Esophagus squamous epithelium (tissue), 5 donors: Measurements from ENCODE around the gene MICAL3. TPM values are rescaled to one million over a fixed set of nuclear protein-coding genes. Genes with fewer than 3 reads are reported as not detected.
"Not testable (repeated sequence)": the region's sequence is repeated elsewhere in the genome, so short reads cannot be mapped to it uniquely, and the experiment has no call there.

Experiments used
- DNase-seq: peaks from one replicate; lab custom pipeline; 2025; lab: John Stamatoyannopoulos, UW
- H3K27ac ChIP-seq, 4 donors: fragments of 200-600 bp; sonication (generic); one replicate each; pipeline ENCODE4 v1.5.1; 2016 to 2019; ENCODE audit warnings: mild to moderate bottlenecking in 1 of 4
- H3K27me3 ChIP-seq, 4 donors: fragments of 200-600 bp; sonication (generic); 1 replicate in 3 of 4; 2 replicates in 1 of 4; pipeline versions ENCODE4 v1.5.1 to v1.6.0; 2017 to 2021; ENCODE audit warnings: antibody characterized with exemption in 1 of 4
- H3K36me3 ChIP-seq, 3 donors: fragments of 200-600 bp; sonication (generic); one replicate each; pipeline ENCODE4 v1.5.1; 2016 to 2019
- H3K4me1 ChIP-seq, 3 donors: fragments of 200-600 bp; sonication (generic); one replicate each; pipeline ENCODE4 v1.5.1; 2017 to 2019
- H3K4me3 ChIP-seq, 4 donors: fragments of 200-600 bp; sonication (generic); 1 replicate in 3 of 4; 2 replicates in 1 of 4; pipeline ENCODE4 v1.5.1; 2016 to 2019; ENCODE audit warnings: mild to moderate bottlenecking in 2 of 4, moderate library complexity in 1 of 4
- H3K9me3 ChIP-seq, 3 donors: fragments of 200-600 bp; sonication (generic); one replicate each; pipeline ENCODE4 v1.5.1; 2016 to 2019
- CTCF ChIP-seq, 6 experiments: fragments of 450-650 bp in 4 of 6; fragments of 200-600 bp in 2 of 6; sonication (generic) in 2 of 6; IDR thresholded peaks; one replicate each; pipeline ENCODE4 v1.5.1; 2016 to 2019; ENCODE audit warnings: antibody characterized with exemption in 6 of 6, mild to moderate bottlenecking in 4 of 6, moderate library complexity in 4 of 6
- POLR2A ChIP-seq, 4 donors: fragments of 450-650 bp; IDR thresholded peaks; one replicate each; pipeline ENCODE4 v1.6.1; 2017; ENCODE audit warnings: antibody characterized with exemption in 4 of 4, mild to moderate bottlenecking in 4 of 4, moderate library complexity in 3 of 4
- WGBS, 2 donors: methylation state at CpG; one replicate each; pipeline ENCODE4 v1.1.5; 2018; 5-methylcytosine and 5-hydroxymethylcytosine counted together
- intact Hi-C: fragments of 100-400 bp; cut with DNase I; formaldehyde crosslinking; loops from one replicate; pipeline ENCODE4 v1.15.0; 2022
- total RNA-seq, 4 donors: library from RNA; depleted of rRNA; stranded (reverse); fragments of >200 nt; gene quantifications; one replicate each; pipeline ENCODE4 v1.1.0, GENCODE V29; 2016
- donor health status: DM: yes; HTN: yes; CAD: no.

The MICAL3 gene
- total RNA-seq, 4 donors from 2014 or later: 11.2 to 30.9 (median 15.9) TPM

DNA sequence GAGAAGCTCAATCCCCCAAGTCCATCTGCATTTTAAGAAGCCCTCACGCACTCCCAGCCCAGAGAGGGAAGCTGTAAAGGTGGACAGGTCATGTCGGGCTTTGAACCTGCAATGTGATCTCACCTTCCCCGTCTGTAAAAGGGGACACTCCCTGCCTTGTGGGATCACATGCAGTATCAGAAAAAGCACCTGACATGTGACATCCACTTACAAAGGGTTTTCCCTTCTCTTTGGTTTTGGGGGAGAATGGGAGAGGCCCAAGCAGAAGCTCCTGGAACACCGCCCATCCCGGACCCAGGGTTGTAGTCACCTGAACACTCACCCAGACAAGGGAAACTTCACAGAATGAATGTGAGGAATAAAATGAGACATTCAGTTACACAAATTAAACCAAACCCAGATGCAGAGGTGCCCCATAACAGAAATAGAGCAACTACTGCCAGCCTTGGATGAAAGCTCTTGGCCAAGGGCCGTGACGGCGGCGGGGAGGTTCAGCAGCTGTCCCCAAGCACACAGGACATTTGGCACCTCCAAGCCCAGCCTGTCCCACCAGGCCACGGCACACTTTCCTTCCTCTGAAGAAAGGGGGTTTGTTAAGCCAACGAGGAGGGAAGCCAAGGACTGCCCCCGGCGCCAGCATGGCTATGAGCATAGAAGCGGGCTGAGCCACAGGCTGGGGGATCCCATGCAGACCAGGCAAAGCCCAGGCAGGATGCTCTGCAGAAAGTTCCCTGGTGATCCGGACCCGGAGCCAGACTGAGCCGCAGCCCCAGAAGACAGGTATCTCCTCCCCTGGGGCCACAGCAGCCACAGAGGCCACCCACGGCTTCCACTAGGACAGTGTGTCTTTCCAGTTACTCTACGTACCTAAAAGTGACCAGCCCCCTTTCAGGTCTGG, 253.9 kb downstream of the MICAL3 start:
- H3K4me1 ChIP-seq: peaks cover 14 to 60% (median 25%) of the 10 kb centered on the region in 3 donors
- no peak overlapping the region for H3K4me3 ChIP-seq
- no peaks in the 10 kb centered on the region for H3K36me3 ChIP-seq
- DNase-seq: no peak
- intact Hi-C loops: no loop called here
- TF ChIP-seq CTCF (IDR thresholded peaks at IDR 0.05) (no peak), POLR2A (IDR thresholded peaks at IDR 0.05) (no peak)
- no peaks in the 10 kb centered on the region for H3K9me3 ChIP-seq
- 89 to 90% methylated on average over 12 to 13 of the region's 19 CpGs for WGBS, 2 donors
- H3K27ac ChIP-seq: no peak overlapping the region
- H3K27me3 ChIP-seq: no peaks in the 10 kb centered on the region

DNA sequence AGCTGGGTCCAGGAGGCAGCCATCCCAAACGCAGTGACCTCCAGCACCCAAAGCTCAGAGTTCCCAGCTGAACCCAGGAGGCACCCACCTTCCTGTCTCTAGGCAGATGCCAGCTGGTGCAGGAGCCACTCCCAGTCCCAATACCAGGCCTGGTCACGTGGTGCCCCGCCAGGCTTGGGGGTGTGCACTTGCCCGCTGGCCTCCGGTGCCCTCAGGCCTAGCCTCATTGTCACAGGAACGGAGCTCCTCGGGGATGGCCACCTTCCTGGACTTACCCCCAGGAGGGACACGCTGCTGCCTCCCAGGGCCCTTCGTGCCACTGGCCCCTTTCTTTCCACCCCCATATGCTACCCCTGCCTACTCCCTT, 254.7 kb downstream of the MICAL3 start:
- Histone ChIP-seq H3K4me3 (no peak overlapping the region), H3K9me3 (no peaks in the 10 kb centered on the region), H3K36me3 (no peaks in the 10 kb centered on the region), H3K27ac (no peak overlapping the region), H3K4me1 (peaks cover 11 to 52% (median 23%) of the 10 kb centered on the region in 3 donors), H3K27me3 (no peaks in the 10 kb centered on the region)
- TF ChIP-seq POLR2A (IDR thresholded peaks at IDR 0.05) (no peak), CTCF (IDR thresholded peaks at IDR 0.05) (no peak)
- DNase-seq: no peak
- intact Hi-C loops: no loop called here
- WGBS, 2 donors: 56 to 91% methylated on average over 7 to 9 of the region's 9 CpGs

GRCh38 chr22:17769013-17769715, 255.2 kb downstream of the MICAL3 start:
- intact Hi-C loops: no loop called here
- Histone ChIP-seq H3K4me1 (peaks cover 11 to 48% (median 20%) of the 10 kb centered on the region in 3 donors), H3K27me3 (no peaks in the 10 kb centered on the region), H3K36me3 (no peaks in the 10 kb centered on the region), H3K9me3 (no peaks in the 10 kb centered on the region), H3K27ac (no peak overlapping the region), H3K4me3 (no peak overlapping the region)
- WGBS, 2 donors: 84 to 92% methylated on average over 11 of the region's 14 CpGs
- no peak for DNase-seq
- TF ChIP-seq POLR2A (IDR thresholded peaks at IDR 0.05) (no peak), CTCF (IDR thresholded peaks at IDR 0.05) (no peak)

- H3K27ac ChIP-seq: no peak overlapping the region
- H3K4me3 ChIP-seq: no peak overlapping the region
- peaks cover 0 to 31% (median 10%) of the 10 kb centered on the region in 3 donors for H3K4me1 ChIP-seq
- 73 to 81% methylated on average over 14 of the region's 14 CpGs for WGBS, 2 donors
- H3K27me3 ChIP-seq: no peaks in the 10 kb centered on the region
- intact Hi-C loops: no loop called here
- H3K9me3 ChIP-seq: no peaks in the 10 kb centered on the region
- TF ChIP-seq POLR2A (IDR thresholded peaks at IDR 0.05) (no peak), CTCF (IDR thresholded peaks at IDR 0.05) (no peak)
- no peaks in the 10 kb centered on the region for H3K36me3 ChIP-seq
- DNase-seq: no peak
Measured at GRCh38 chr22:17767233-17768065, 256.9 kb downstream of the MICAL3 start.

GRCh38 chr22:17764852-17765251, 259.5 kb downstream of the MICAL3 start:
- DNase-seq, H3K27ac ChIP-seq, intact Hi-C loops, H3K9me3 ChIP-seq, H3K4me3 ChIP-seq, H3K4me1 ChIP-seq, H3K36me3 ChIP-seq, H3K27me3 ChIP-seq: not testable (repeated sequence)
- WGBS, 2 donors: 88 to 95% methylated on average over 3 to 5 of the region's 5 CpGs
